ENCODE measurements around the gene CABP7.

Gene CABP7

GRCh38 chr22:29722587-29722986 lies 2.8 kb downstream of the CABP7 start:
- no peak for DNase-seq (ENCODE audit: low read depth in 1 of 2, low spot score in 1 of 2)

- no peak for DNase-seq (ENCODE audit: low read depth in 1 of 2, low spot score in 1 of 2)
Observed at GRCh38 chr22:29723766-29724165, 4.0 kb downstream of the CABP7 start.

- DNase-seq (ENCODE audit: low read depth in 1 of 2, low spot score in 1 of 2) = no peak
Observed at GRCh38 chr22:29724843-29725242, 5.0 kb downstream of the CABP7 start.

GRCh38 chr22:29726106-29726505 lies 6.3 kb downstream of the CABP7 start:
- no peak for DNase-seq (ENCODE audit: low read depth in 1 of 2, low spot score in 1 of 2)

- DNase-seq (ENCODE audit: low read depth in 1 of 2, low spot score in 1 of 2) = no peak
Observed at GRCh38 chr22:29726512-29727130, 6.8 kb downstream of the CABP7 start.

- DNase-seq (ENCODE audit: low read depth in 1 of 2, low spot score in 1 of 2) = no peak
Observed at GRCh38 chr22:29727131-29727523, 7.3 kb downstream of the CABP7 start.

GRCh38 chr22:29729161-29729560 lies 9.4 kb downstream of the CABP7 start:
- no peak for DNase-seq (ENCODE audit: low read depth in 1 of 2, low spot score in 1 of 2)

GRCh38 chr22:29731058-29731850 lies 11.5 kb downstream of the CABP7 start:
- no peak for DNase-seq (ENCODE audit: low read depth in 1 of 2, low spot score in 1 of 2)

- no peak for DNase-seq (ENCODE audit: low read depth in 1 of 2, low spot score in 1 of 2)
Observed at GRCh38 chr22:29732883-29733282, 13.1 kb downstream of the CABP7 start.

- no peak for DNase-seq (ENCODE audit: low read depth in 1 of 2, low spot score in 1 of 2)
Observed at GRCh38 chr22:29733362-29734201, 13.8 kb downstream of the CABP7 start.

- no peak for DNase-seq (ENCODE audit: low read depth in 1 of 2, low spot score in 1 of 2)
Observed at GRCh38 chr22:29734406-29734805, 14.6 kb downstream of the CABP7 start.

GRCh38 chr22:29734838-29735237 lies 15.0 kb downstream of the CABP7 start:
- DNase-seq (ENCODE audit: low read depth in 1 of 2, low spot score in 1 of 2) = no peak

- no peak for DNase-seq (ENCODE audit: low read depth in 1 of 2, low spot score in 1 of 2)
Observed at GRCh38 chr22:29735416-29735815, 15.6 kb downstream of the CABP7 start.

GRCh38 chr22:29737251-29738117 lies 17.7 kb downstream of the CABP7 start:
- no peak for DNase-seq (ENCODE audit: low read depth in 1 of 2, low spot score in 1 of 2)

- no peak for DNase-seq (ENCODE audit: low read depth in 1 of 2, low spot score in 1 of 2)
Observed at GRCh38 chr22:29738118-29738815, 18.5 kb downstream of the CABP7 start.

GRCh38 chr22:29739346-29739875 lies 19.6 kb downstream of the CABP7 start:
- DNase-seq (ENCODE audit: low read depth in 1 of 2, low spot score in 1 of 2) = no peak

- DNase-seq (ENCODE audit: low read depth in 1 of 2, low spot score in 1 of 2) = no peak
Observed at GRCh38 chr22:29740216-29740615, 20.4 kb downstream of the CABP7 start.

GRCh38 chr22:29741926-29742325 lies 22.1 kb downstream of the CABP7 start:
- no peak for DNase-seq (ENCODE audit: low read depth in 1 of 2, low spot score in 1 of 2)

- no peak for DNase-seq (ENCODE audit: low read depth in 1 of 2, low spot score in 1 of 2)
Observed at GRCh38 chr22:29742326-29742725, 22.5 kb downstream of the CABP7 start.

GRCh38 chr22:29744902-29745301 lies 25.1 kb downstream of the CABP7 start:
- no peak for DNase-seq (ENCODE audit: low read depth in 1 of 2, low spot score in 1 of 2)

Measured in activated CD4-positive, alpha-beta T cell treated with anti-CD3 and anti-CD28 coated beads, Interleukin-2, amount 50 U/mL, for 24 hours (primary cell).